ENCODE results near the gene ZNF396.

The ZNF396 gene

GRCh38 chr18:35334212-35334611 lies 42.9 kb downstream of the ZNF396 start:
- DNase-seq: no peak

- DNase-seq: no peak
Measured at GRCh38 chr18:35331367-35332087, 45.6 kb downstream of the ZNF396 start.

- no peak for DNase-seq
Measured at GRCh38 chr18:35328868-35329267, 48.3 kb downstream of the ZNF396 start.

- DNase-seq: no peak
Measured at GRCh38 chr18:35326695-35327387, 50.3 kb downstream of the ZNF396 start.

- no peak for DNase-seq
Measured at GRCh38 chr18:35324926-35325655, 52.0 kb downstream of the ZNF396 start.

- DNase-seq: no peak
Measured at GRCh38 chr18:35322486-35323458, 54.4 kb downstream of the ZNF396 start.

All from DMS79 treated with DMSO at 0.1 percent for 48 hours (cell line).